EH (cell line): Measurements from ENCODE around the gene CYLD.

Experiments
- DNase-seq: peaks from one replicate; pipeline ENCODE4 v3.0.0-alpha.2; 2015; ENCODE audit warnings: low read depth

CYLD gene

DNA sequence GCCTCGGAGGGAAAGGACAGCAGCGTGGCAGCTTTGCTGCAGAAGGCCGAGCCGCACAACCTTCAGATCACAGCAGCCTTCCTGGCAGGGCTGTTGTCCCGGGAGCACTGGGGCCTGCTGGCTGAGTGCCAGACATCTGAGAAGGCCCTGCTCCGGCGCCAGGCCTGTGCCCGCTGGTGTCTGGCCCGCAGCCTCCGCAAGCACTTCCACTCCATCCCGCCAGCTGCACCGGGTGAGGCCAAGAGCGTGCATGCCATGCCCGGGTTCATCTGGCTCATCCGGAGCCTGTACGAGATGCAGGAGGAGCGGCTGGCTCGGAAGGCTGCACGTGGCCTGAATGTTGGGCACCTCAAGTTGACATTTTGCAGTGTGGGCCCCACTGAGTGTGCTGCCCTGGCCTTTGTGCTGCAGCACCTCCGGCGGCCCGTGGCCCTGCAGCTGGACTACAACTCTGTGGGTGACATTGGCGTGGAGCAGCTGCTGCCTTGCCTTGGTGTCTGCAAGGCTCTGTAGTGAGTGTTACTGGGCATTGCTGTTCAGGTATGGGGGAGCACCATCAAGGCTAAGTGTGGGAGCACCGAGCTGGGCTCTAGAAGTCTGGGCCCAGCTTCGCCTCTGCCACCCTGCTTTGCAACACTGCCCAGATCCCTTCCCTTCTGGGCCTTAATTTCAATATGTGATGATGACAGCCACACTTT lies 29.9 kb upstream of the CYLD start:
- no peak for DNase-seq

DNA sequence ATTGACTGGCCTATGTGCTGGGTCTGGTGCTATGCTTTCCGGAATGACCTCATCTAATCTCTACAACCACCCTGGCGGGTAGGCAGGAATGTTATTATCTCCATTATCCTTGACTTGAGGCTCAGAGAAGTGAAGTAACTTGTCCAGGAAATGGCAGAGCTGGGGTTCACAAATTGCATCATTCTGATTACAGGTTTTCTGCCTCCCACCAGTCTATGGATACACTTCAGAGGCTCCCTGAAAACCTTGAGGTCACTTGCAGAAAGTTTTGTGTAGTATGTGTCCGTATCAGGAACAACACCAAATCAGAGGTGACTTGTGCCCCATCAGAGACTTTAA lies 29.4 kb upstream of the CYLD start:
- DNase-seq, result peak; percentile 21

DNA sequence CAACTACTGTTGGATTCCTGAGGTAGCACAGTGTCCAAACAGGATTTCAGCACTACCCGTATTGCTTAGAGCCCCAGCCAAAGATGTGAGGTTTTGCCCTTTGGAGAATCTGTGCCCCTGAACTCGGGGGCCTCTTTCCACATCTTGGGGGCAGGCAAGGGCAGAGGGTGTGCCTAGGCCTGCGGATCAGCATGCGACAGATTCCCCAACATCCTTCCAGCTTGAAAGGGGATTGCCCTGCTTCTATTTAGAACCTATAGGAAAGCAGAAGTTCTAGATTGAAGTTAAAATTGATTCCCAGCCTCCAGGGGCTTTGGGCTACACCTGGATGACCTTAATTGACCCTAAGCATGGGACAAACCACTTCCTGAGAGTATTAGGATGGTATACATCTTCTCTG lies 28.9 kb upstream of the CYLD start:
- DNase-seq, result no peak

DNA sequence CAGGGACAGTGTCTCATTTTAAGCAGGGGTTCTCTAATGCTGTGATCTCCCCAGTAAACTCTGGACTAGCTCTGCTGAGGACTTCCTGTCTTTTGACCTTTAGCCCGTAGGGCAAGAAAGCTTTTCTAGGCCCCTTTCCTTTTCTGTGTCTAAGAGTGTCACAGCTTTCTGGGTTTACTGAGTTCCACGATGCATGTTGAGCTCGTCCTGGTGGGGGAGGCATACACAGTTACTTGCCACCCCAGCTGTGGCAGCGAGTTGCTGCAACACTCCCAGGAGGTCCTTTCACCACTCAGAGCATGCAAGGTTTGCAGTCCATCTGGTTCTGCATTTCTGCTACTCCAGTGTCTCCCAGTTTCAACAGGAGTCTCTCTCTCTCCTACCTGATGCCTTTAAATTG lies 24.8 kb upstream of the CYLD start:
- no peak for DNase-seq

DNA sequence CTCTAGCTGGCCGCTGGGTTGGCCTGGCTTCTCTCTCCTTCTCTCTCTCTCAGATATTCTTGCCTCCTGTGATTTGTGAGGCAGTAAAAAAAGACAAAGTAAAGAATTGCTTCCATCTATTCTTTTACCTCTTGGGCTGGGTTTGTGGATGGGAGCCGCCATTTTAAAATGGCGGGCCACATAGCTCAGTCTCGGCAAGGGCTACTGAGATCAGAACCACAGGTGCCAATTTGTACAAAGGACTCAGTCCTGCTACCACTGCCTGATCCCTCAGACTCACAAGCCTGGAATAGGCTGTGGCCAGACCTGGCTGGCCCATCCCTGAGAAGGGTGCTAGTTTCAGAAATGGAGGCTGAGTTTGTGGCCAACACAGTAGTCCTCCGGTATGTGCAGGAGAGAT lies 24.4 kb upstream of the CYLD start:
- DNase-seq, result no peak

DNA sequence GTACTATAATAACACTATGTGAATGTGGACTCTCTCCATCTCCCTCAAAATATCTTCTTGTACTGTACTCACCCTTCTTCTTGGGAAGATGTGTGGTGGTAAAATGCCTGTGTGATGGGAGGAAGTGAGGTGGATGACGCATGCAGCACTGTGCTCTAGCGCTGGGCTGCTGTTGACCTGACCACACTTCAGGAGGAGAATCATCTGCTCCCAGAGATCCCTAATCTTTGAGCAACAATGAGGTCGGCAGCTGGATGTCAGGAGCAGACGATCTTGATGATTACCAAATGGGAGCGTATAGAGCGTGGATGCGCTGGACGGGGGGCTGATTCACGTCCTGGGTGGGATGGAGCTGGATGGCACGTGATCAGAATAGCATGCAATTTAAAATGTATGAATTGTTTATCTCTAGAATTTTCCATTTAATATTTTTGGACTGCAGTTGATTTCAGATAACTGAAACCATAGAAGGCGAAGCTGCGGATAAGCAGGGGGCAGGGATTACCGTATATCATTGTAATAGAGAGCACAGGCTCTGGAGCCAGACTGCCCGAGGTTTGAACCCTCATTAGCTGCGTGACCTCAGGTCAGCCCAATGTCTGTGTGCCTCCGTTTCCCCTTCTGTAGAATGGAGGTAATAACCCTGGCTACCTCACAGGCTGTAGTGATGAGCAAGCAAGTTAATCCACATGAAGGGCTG lies 23.7 kb upstream of the CYLD start:
- peak; percentile 46 for DNase-seq

DNA sequence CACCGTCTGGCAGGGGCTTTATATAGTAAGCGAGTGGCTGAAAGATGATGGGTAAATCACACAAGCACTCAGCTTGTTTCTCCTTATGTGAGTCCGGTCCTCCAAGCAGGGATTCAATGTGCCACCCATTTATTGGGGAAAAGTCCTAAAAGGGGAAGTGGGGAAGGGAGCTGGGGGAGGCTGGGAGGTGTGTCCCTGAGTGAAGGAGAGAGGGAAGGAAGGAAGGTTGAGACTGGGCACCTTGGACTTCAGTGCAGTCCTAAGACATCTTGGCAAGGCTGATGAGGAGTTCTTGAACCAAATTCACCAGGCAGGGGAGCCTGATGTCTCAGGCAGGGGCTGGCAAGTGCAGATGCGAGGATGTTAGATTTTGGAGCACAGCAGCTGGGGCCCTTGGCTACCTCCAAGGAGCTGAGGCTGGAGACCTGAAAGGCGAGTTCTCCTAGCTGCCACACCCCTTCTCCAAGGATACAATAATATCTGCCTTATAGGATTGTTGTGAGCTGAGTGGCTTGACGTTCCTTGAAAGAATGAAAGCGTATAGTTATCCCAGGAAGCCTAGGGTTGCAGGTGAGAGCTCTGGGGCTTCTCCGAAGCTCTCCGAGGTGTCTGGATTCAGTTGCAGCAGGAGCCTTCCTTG lies 23.0 kb upstream of the CYLD start:
- no peak for DNase-seq

DNA sequence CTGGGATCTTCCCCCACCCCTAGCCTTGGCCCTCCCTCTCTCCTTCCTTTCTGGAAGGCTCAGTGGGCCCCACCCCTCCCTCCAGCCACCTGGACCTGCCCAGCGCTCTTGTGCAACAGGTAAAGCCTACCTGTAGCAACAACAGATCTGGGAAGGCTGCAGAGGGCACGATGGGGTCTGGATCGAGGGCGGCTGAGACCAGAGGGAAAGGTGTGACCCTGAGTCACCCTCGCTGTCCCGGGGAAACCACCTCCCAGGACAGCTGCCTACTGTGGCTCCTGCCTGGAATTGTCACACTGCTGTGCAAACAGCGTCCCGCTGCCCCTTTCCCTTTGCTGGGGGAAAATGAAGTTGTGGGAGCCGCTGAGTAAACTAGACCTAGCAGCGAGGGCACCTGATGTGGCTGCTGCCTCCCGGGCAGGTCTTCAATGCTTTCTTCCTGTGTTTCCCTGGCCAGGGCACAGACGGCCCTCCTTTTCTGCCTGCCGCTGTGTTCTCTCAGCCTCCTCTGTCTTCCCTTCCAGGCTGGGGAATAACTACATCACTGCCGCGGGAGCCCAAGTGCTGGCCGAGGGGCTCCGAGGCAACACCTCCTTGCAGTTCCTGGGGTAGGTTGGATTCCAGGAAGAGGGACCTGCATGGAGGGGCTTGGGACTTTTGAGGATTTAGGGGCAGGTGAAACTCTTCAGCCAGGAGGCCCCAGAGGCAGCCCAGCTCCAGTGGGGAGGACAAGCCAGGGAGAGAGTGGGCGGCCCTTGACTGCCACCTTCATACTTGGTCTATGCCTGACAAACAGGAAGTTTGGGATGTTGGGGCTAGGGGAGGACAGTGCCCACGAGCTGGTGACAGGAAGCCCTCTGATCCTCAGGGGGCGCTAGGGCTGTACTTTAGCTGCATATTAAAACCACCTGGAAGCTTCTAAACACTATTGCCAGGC lies 22.2 kb upstream of the CYLD start:
- no peak for DNase-seq

DNA sequence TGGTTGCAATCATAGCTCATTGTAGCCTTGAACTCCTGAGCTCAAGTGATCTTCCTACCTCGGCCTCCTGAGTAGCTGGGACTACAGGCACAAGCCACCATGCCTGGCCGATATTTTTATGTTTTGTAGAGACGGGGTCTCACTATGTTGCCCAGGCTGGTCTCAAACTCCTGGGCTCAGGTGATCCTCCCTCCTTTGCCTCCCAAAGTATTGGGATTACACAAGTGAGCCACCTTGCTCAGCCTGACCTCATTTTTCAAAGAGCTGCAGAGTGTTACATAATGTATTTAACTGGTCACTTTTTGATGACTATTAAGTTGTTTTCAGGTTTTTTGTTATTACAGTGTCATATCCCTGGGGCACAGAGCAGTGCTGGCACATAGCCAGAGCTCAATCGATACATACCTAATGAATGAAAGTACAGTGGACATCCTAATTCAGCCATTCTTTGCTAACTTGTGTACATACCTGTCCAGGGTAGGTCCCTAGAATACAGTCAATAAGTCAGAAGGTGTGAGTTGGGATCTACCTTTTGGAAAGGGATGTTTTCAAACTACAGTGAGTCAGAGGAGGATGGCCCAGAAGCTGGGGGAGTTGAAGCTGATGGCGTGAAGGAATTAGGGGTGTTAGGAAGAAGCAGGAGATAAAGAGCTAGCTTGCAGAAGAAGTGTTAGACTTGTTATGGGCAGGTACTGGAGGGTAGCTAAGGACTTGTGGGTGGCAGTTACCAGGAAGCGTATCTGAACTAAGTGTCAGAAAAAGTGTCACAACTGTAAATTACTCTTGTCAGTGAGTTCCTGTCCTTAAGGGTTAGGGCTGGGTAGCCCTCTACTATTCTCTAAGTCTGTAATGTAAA lies 20.1 kb upstream of the CYLD start:
- no peak for DNase-seq

DNA sequence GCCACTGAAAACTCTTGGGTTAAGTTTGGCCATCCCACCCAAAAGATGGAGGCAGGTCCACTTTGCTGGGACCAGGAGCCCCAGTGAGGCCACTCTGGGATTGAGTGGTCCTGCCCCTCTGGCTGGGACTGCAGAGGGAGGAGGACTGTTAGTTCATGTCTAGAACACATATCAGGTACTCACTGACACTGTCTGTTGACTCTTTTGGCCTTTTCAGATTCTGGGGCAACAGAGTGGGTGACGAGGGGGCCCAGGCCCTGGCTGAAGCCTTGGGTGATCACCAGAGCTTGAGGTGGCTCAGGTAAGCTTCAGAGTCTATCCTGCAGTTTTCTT lies 19.5 kb upstream of the CYLD start:
- DNase-seq, result no peak

DNA sequence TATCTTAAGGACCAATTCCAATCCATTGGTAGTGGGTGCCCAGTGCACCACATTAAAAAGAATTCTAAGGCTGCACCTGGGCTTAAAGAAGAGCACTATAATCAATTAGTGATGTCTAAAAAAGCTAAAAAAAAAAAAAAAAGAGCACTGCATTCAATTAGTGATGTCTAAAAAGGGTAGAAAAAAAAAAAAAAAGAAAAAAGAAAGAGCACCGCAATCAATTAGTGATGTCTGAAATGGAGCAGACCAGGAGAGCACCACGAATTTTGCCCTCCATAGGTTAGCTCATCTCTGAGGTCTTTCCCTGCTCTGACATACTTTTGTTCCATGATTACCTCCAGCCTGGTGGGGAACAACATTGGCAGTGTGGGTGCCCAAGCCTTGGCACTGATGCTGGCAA lies 18.9 kb upstream of the CYLD start:
- no peak for DNase-seq

DNA sequence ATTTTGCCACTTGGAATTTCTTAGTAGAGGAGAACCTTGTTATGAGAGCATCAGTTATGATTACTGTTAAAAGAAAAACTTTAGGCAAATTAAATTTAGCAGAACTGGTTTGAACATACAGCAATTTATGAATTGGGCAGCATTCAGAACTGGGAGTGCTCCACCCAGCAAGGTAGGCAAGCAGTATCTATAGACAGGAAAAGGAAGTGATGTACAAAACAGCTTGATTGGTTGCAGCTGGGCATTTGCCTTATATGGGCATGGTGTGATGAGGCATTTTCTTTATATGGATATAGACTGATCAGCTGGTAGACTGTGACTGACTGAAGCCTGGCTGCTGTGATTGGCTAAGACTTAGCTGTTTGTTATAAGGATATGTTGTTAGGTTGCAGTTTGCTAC lies 17.6 kb upstream of the CYLD start:
- DNase-seq, result no peak

DNA sequence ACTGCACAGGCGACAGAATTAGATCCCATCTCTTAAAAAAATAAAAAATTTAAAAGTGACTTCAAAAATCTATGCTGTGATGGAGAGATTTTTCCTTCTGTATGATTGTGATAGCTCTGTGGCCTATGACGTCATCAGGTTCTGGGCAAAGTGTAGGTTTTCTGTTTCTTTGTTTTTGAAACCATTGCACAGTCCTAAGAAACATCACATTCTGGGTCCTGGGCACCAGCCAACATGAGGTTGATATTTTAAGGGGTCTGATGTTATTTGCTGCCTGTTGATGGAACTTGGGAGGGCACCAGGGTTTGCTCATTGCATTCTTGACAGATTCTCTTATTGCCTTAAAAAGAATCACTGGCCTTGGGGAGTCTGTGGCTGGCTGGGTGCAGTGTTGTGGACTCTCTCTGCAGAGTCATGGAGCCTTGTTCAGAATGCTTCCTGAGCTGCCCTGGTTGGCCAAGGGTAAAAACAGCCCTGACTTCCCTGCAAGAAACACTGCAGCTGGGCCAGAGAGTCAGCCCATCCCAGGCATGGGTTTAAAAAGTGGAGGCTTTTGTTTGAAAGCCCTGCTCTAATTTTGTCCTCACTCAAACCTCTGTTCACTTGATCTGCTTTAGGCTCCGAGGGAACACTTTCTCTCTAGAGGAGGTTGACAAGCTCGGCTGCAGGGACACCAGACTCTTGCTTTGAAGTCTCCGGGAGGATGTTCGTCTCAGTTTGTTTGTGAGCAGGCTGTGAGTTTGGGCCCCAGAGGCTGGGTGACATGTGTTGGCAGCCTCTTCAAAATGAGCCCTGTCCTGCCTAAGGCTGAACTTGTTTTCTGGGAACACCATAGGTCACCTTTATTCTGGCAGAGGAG lies 10.5 kb upstream of the CYLD start:
- DNase-seq, result no peak

DNA sequence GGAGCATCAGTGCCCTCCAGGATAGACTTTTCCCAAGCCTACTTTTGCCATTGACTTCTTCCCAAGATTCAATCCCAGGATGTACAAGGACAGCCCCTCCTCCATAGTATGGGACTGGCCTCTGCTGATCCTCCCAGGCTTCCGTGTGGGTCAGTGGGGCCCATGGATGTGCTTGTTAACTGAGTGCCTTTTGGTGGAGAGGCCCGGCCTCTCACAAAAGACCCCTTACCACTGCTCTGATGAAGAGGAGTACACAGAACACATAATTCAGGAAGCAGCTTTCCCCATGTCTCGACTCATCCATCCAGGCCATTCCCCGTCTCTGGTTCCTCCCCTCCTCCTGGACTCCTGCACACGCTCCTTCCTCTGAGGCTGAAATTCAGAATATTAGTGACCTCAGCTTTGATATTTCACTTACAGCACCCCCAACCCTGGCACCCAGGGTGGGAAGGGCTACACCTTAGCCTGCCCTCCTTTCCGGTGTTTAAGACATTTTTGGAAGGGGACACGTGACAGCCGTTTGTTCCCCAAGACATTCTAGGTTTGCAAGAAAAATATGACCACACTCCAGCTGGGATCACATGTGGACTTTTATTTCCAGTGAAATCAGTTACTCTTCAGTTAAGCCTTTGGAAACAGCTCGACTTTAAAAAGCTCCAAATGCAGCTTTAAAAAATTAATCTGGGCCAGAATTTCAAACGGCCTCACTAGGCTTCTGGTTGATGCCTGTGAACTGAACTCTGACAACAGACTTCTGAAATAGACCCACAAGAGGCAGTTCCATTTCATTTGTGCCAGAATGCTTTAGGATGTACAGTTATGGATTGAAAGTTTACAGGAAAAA lies 9.7 kb upstream of the CYLD start:
- DNase-seq, result no peak

DNA sequence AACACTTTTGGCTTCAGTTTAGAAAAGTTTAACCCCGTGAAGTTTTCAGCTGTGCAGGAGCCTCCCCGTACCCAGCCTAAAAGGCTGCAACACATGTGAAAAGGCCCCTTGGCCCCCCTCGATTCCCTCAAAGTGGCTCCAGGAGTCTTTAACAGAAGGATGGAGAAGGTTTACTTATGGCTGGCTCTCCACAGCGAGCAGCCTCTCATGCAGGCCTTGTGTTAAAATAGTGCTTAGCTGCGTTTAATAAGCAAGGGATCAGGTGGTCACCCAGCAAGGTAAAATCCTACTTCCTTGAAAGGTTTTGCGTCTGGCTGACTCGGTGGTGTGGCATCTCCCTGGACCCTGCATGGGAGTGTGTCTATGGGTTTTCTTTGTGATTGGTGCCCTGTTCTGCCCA lies 8.4 kb upstream of the CYLD start:
- DNase-seq, result no peak

DNA sequence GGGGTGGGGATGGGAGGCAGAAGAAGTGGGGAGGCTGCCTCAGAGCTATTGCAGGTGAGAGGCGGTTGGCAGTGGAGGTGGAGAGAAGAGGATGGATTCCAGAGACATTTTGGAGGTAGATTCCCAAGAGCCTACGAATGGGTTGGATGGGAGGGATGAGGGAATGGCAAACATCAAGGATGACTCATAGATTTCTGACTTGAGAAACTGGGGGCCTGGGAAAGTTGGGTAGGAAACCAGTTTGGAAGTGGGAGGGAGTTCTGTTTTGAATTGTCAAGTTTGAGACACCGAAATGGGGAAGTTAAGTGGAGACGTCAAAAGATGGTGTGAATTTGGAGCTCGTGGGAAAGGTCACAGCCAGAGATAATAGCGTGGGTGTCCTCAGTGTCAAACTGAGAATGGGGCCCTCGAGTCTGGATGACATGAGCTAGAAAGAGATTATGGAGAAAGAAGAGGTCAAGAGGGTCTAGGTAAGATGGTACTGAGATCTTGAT lies 6.2 kb upstream of the CYLD start:
- no peak for DNase-seq

DNA sequence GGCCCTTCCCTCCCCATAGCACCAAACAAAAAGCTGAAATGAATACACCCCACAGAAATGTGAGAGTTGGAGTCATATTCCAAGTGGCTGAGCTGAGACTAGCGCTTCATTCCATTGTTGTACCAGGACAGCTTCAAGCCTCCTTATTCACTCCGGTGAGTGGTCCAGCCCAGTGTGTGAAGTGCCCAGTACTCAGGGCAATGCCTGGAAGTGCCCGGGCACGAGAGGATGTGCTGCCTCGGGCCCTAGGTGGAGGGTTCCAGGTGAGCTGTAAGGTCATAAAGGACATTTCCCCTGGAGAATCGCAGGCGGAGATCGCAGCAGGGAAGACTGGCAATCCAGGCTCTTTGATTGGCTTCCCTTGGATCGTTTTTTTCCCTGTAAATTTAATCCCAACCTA lies 5.4 kb upstream of the CYLD start:
- DNase-seq, result no peak

DNA sequence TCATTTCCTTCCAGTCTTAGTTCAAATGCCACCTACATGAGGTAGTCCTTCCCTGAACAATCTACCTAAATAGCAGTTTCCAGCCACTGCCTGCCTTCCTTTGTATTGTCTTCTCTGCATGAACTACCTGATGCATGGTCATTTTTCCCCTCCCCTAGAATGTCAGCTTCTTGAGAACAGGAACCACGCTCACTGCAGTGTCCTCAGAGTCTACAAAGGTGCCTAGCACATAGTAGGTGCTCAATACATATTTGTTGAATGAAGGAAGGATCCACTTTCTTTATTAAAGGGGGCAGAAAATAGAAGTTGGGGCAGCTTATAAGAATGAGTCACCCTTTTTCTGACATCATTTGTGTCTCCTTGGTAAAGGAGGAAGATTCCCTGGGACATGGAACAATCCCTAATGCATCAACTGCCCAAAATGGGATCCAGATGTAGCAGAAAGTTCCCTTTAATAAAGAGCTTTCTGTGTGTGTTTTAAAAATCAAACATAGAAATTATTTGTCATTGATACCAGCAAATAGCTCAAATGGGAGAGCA lies 4.4 kb upstream of the CYLD start:
- peak; percentile 36 for DNase-seq

DNA sequence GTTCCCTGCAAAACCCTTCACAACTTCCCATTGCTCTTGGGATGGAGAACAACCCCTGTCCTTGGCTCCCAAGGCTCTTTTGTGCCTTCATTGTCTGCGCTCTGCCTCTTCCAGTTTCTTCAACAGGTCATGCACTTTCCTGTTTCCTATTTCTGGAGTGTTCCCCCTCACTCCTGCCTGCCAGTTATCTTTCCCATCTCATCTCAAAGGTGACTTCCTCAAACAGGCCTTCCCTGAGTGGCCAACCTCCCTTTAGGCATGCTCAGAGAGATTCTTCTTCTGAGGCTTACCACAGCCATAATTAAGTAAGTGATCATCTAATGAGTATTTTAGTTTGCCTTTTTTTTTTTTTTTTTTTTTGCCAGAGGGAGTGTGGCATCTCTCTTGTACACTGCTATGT lies 2.9 kb upstream of the CYLD start:
- no peak for DNase-seq
